AG04450 (cell line): ENCODE results near the gene CNOT4. TPM values are rescaled to one million over a fixed set of nuclear protein-coding genes. Genes with fewer than 3 reads are reported as not detected.

Source experiments
- CTCF ChIA-PET: fragments of 300-600, 350-600 bp; formaldehyde crosslinking; extraction: SDS; loops from one replicate; lab custom pipeline; 2022; ENCODE audit warnings: antibody characterized with exemption, inconsistent platforms; lab: Charles Lee
- POLR2A ChIA-PET: fragments of 350-600 bp; formaldehyde crosslinking; extraction: SDS; loops from one replicate; lab custom pipeline; 2021; ENCODE audit warnings: antibody characterized with exemption, inconsistent platforms; lab: Yijun Ruan, JAX
- DNase-seq: peaks from one replicate; pipeline ENCODE4 v3.0.0-alpha.2; 2011; ENCODE audit warnings: low read depth, low spot score
- H3K27ac ChIP-seq: one replicate; pipeline ENCODE4 v1.5.1; 2012; ENCODE audit warnings: low read depth, low read length, control low read depth
- H3K27me3 ChIP-seq: one replicate; pipeline ENCODE4 v1.6.0; 2012; ENCODE audit warnings: low read length; ENCODE audit not compliant: control insufficient read depth, insufficient read depth
- H3K4me3 ChIP-seq: 2 replicates; pipeline ENCODE4 v1.5.1; 2011; ENCODE audit warnings: mild to moderate bottlenecking, low read depth, low read length, control low read depth
- H3K9me3 ChIP-seq: 2 replicates; pipeline ENCODE4 v1.5.1; 2012; ENCODE audit warnings: low read length; ENCODE audit not compliant: control insufficient read depth, insufficient read depth
- CTCF ChIP-seq: IDR thresholded peaks from 2 replicates; pipeline ENCODE4 v1.5.1; 2011; ENCODE audit warnings: low read depth, low read length, control low read depth, inconsistent platforms
- polyA plus RNA-seq: library from polyadenylated mRNA; depleted of rRNA; stranded (reverse); fragments of >200 nt; gene quantifications from 2 replicates; pipeline ENCODE4 v1.2.3, GENCODE V29; 2011

Gene CNOT4
- polyA plus RNA-seq, 1 experiment: 17.0 TPM

DNA sequence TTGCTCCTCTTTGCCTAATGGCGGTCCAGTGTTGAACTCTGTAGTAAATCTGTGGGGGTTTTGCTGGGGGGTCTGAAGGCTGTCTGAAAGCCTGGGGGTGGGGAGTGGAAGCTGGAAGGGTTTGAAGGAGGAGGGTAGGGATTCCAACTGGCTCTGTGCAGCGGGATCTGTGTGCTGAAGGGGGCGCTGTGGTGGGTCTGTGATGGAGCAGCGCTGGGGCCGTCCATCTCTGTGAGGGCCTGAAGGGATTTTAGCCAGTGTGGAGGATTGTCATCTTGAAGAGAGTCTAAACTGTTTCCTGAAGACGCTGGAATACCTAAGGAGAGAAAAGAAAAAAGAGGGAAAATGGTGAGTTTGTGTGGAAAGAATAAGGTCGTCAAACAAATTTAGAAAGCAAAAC, 147.0 kb downstream of the CNOT4 start:
- H3K27ac ChIP-seq: no peak overlapping the region
- TF ChIP-seq CTCF: 0 out of 2 replicates have a peak, but pooled peaks have one; percentile 6
- H3K27me3 ChIP-seq: no peaks in the 10 kb centered on the region
- no peaks in the 10 kb centered on the region for H3K9me3 ChIP-seq
- H3K4me3 ChIP-seq: no peak overlapping the region
- ChIA-PET CTCF (no interaction called here), POLR2A (no interaction called here)
- DNase-seq: no peak

GRCh38 chr7:135361788-135362187, 148.1 kb downstream of the CNOT4 start:
- TF ChIP-seq CTCF: no peak
- DNase-seq: no peak
- H3K9me3 ChIP-seq: no peaks in the 10 kb centered on the region
- CTCF ChIA-PET: no interaction called here
- no peak overlapping the region for H3K27ac ChIP-seq
- POLR2A ChIA-PET: no interaction called here
- no peak overlapping the region for H3K4me3 ChIP-seq
- H3K27me3 ChIP-seq: no peaks in the 10 kb centered on the region

- ChIA-PET CTCF (interaction anchor here (0.7 to 1.6 kb wide), 4 partner anchors 10 to 286 kb away, joined by 3 to 5 read pairs (median 4); no protein-coding TSS in a partner anchor), POLR2A (no interaction called here)
- Histone ChIP-seq H3K9me3 (no peaks in the 10 kb centered on the region), H3K27me3 (no peaks in the 10 kb centered on the region), H3K27ac (no peak overlapping the region), H3K4me3 (no peak overlapping the region)
- no peak for DNase-seq
- no peak for TF ChIP-seq CTCF
These were observed 150.3 kb downstream of the CNOT4 start for GRCh38 chr7:135359615-135360014.

DNA sequence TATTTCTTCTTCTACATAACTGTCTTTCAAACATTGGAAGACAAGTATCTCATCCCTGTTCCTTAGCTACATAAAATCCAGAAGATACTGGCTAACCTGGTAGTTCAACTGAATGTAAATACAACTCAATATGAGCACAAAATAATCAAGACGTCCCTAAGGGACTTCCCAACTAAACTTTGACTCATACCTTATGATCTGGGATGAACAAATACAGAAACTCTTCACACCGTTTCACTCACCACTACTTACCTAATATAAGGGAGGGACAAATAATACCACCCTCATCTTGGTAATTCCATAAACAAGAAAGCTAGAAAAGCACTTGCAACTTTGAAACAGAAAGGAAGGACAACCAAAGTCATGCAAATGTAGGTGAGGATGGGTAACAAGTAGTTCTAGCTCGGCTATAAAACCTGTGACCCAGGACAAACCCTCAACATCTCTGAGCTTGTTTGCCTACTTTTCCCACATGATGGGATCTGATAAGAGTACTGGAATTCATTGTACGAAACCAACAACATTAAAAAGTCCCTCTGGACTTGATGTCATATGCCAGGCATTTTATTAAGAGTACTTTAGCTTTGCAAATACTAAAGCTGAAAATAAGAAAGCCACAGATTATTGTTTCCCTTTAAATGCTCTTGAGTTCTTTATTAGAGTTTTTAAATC, 154.4 kb downstream of the CNOT4 start:
- Histone ChIP-seq H3K9me3 (no peaks in the 10 kb centered on the region), H3K27ac (no peak overlapping the region), H3K27me3 (no peaks in the 10 kb centered on the region), H3K4me3 (no peak overlapping the region)
- no peak for DNase-seq
- POLR2A ChIA-PET: no interaction called here
- CTCF ChIA-PET: interaction anchor here (0.6 kb wide), 1 partner anchor 290 kb away, joined by 3 read pairs; no protein-coding TSS in a partner anchor
- TF ChIP-seq CTCF: no peak

- ChIA-PET POLR2A (no interaction called here), CTCF (interaction anchor here (1.6 kb wide), 1 partner anchor 73 kb away, joined by 5 read pairs; no protein-coding TSS in a partner anchor)
- no peak for TF ChIP-seq CTCF
- Histone ChIP-seq H3K27me3 (no peaks in the 10 kb centered on the region), H3K9me3 (no peaks in the 10 kb centered on the region), H3K27ac (no peak overlapping the region), H3K4me3 (no peak overlapping the region)
- DNase-seq: no peak
These were observed 156.1 kb downstream of the CNOT4 start for GRCh38 chr7:135353832-135354231.
